Activated B cell treated with CpG ODN at 0.5 μM for 24 hours (primary cell): ENCODE measurements around the gene FUBP1. TPM values are rescaled to one million over a fixed set of nuclear protein-coding genes. Genes with fewer than 3 reads are reported as not detected.

Source experiments
- ATAC-seq: fragments of 200-7000 bp; cut with Tn5 transposase; one replicate; pipeline ENCODE4 v1.10.0; 2021; ENCODE audit warnings: low read depth, mild to moderate bottlenecking, moderate library complexity
- CTCF ChIA-PET: fragments of 350-600 bp; sonication (Branson Sonifier 250); formaldehyde crosslinking; loops from one replicate; lab custom pipeline; 2021; ENCODE audit warnings: antibody characterized with exemption; lab: Charles Lee
- POLR2A ChIA-PET: fragments of 350-600 bp; sonication (Branson Sonifier 250); formaldehyde crosslinking; loops from one replicate; lab custom pipeline; 2021; ENCODE audit warnings: antibody characterized with exemption; lab: Charles Lee
- DNase-seq: peaks from one replicate; pipeline ENCODE4 v3.0.0; 2022
- H3K27ac Mint-ChIP-seq: one replicate; pipeline ENCODE4 v1.8.0; 2020; ENCODE audit warnings: mixed read lengths
- H3K27me3 Mint-ChIP-seq: one replicate; pipeline ENCODE4 v1.8.0; 2021; ENCODE audit warnings: mixed read lengths
- H3K36me3 Mint-ChIP-seq: one replicate; pipeline ENCODE4 v1.8.0; 2021; ENCODE audit warnings: low read depth, mixed read lengths
- H3K4me1 Mint-ChIP-seq: one replicate; pipeline ENCODE4 v1.8.0; 2021; ENCODE audit warnings: mixed read lengths
- H3K4me3 Mint-ChIP-seq: one replicate; pipeline ENCODE4 v1.8.0; 2020; ENCODE audit warnings: mild to moderate bottlenecking, mixed read lengths
- H3K9me3 Mint-ChIP-seq: one replicate; pipeline ENCODE4 v1.8.0; 2020; ENCODE audit warnings: mixed read lengths
- intact Hi-C: fragments of 100-400 bp; cut with micrococcal nuclease; formaldehyde crosslinking; loops from one replicate; pipeline ENCODE4 v1.15.1; 2024
- total RNA-seq: library from RNA; stranded (reverse); gene quantifications from 2 replicates; pipeline ENCODE4 v1.2.3, GENCODE V29; 2022
- TF ChIP-seq, protein P1 (sequence below): fragments of 200-600 bp; IDR thresholded peaks from one replicate; pipeline ENCODE4 v1.8.0; 2022; ENCODE audit warnings: antibody characterized with exemption, mild to moderate bottlenecking

Gene FUBP1
- total RNA-seq, 1 donor from 2014 or later, result 282 TPM

DNA sequence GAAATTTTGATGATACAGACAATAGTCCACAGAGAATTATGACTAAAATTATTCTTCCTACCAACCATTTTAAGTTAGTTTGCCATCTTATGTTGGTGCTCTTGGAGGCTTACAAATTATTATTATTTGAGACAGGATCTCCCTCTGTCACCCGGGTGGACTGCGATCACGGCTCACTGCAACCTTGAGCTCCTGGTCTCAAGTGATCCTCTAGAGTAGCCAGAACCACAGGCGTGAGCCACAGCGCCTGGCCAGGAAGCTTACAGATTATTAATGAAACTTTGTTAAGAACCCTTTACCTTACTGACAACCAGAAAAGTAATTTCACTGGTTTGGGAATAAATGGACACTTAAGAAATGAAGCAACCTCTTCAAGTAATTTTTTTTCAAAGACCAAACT, 17.9 kb upstream of the FUBP1 start:
- Mint-ChIP-seq H3K27me3 (no peaks in the 10 kb centered on the region), H3K4me3 (no peak overlapping the region), H3K4me1 (peaks cover 6% of the 10 kb centered on the region), H3K27ac (no peak overlapping the region), H3K36me3 (peaks cover 11% of the 10 kb centered on the region), H3K9me3 (no peaks in the 10 kb centered on the region)
- TF ChIP-seq, protein P1, sequence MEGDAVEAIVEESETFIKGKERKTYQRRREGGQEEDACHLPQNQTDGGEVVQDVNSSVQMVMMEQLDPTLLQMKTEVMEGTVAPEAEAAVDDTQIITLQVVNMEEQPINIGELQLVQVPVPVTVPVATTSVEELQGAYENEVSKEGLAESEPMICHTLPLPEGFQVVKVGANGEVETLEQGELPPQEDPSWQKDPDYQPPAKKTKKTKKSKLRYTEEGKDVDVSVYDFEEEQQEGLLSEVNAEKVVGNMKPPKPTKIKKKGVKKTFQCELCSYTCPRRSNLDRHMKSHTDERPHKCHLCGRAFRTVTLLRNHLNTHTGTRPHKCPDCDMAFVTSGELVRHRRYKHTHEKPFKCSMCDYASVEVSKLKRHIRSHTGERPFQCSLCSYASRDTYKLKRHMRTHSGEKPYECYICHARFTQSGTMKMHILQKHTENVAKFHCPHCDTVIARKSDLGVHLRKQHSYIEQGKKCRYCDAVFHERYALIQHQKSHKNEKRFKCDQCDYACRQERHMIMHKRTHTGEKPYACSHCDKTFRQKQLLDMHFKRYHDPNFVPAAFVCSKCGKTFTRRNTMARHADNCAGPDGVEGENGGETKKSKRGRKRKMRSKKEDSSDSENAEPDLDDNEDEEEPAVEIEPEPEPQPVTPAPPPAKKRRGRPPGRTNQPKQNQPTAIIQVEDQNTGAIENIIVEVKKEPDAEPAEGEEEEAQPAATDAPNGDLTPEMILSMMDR, result no peak
- DNase-seq (no peak), ATAC-seq (no peak)
- CTCF ChIA-PET, result no interaction called here
- POLR2A ChIA-PET, result interaction anchor here (1.2 kb wide), 1 partner anchor 8 kb away, joined by 3 read pairs; the partner anchor contains the start of gene DNAJB4
- intact Hi-C loops, result no loop called here

DNA sequence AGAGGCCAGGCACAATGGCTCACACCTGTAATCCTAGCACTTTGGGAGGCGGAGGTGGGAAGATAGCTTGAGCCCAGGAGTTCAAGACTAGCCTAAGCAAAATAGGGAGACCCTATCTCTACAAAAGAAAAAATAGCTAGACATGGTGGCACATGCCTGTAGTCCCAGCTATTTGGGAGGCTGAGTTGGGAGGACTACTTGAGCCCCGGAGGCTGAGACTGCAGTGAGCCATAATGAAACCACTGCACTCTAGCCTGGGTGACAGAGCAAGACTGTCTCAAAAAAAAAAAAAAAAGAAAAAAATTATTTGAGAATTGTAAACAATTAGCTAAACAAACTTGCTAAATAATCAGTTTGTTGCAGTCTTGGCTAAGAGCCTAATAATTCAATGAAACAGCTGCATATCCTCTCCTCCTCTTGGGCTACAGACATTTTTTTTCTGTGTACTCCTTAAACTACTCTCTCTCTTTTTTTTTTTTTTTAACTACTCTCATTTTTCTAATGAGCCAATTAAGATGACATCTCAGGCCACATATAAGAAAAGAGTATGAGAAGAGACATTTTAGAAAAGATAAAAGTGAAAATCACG, 15.3 kb upstream of the FUBP1 start:
- TF ChIP-seq, protein P1, result no peak
- Mint-ChIP-seq H3K27ac (no peak overlapping the region), H3K36me3 (peaks cover 15% of the 10 kb centered on the region), H3K27me3 (no peaks in the 10 kb centered on the region), H3K4me3 (no peak overlapping the region), H3K9me3 (no peaks in the 10 kb centered on the region), H3K4me1 (peaks cover 2% of the 10 kb centered on the region)
- no peak for DNase-seq
- CTCF ChIA-PET, result no interaction called here
- intact Hi-C loops, result no loop called here
- no peak for ATAC-seq
- POLR2A ChIA-PET, result interaction anchor here (1.4 to 1.6 kb wide), 2 partner anchors 10 to 16 kb away, joined by 7 to 11 read pairs; partner anchors contain the start of genes DNAJB4 and FUBP1

- H3K27ac Mint-ChIP-seq, result no peak overlapping the region
- CTCF ChIA-PET, result interaction anchor here (0.6 kb wide), 1 partner anchor 12 kb away, joined by 3 read pairs; no protein-coding TSS in a partner anchor
- H3K9me3 Mint-ChIP-seq, result no peaks in the 10 kb centered on the region
- TF ChIP-seq, protein P1, result no peak
- DNase-seq (no peak), ATAC-seq (no peak)
- H3K36me3 Mint-ChIP-seq, result peaks cover 12% of the 10 kb centered on the region
- intact Hi-C loops, result loop anchor here (1.0 kb wide), 1 partner anchor 11 kb away; no protein-coding TSS in a partner anchor
- peaks cover 2% of the 10 kb centered on the region for H3K4me1 Mint-ChIP-seq
- H3K27me3 Mint-ChIP-seq, result no peaks in the 10 kb centered on the region
- POLR2A ChIA-PET, result interaction anchor here (2.2 to 2.4 kb wide), 2 partner anchors 12 to 13 kb away, joined by 7 to 14 read pairs; partner anchors contain the start of genes DNAJB4 and FUBP1
- no peak overlapping the region for H3K4me3 Mint-ChIP-seq
Measured at GRCh38 chr1:77991638-77992037, 12.8 kb upstream of the FUBP1 start.

GRCh38 chr1:77990629-77991204, 11.8 kb upstream of the FUBP1 start:
- POLR2A ChIA-PET, result interaction anchor here (2.2 to 2.4 kb wide), 2 partner anchors 12 to 13 kb away, joined by 7 to 14 read pairs; partner anchors contain the start of genes DNAJB4 and FUBP1
- H3K27ac Mint-ChIP-seq, result no peak overlapping the region
- no peaks in the 10 kb centered on the region for H3K9me3 Mint-ChIP-seq
- H3K4me1 Mint-ChIP-seq, result peaks cover 2% of the 10 kb centered on the region
- peaks cover 14% of the 10 kb centered on the region for H3K36me3 Mint-ChIP-seq
- H3K4me3 Mint-ChIP-seq, result no peak overlapping the region
- DNase-seq (no peak), ATAC-seq (no peak)
- intact Hi-C loops, result loop anchor here (1.0 kb wide), 1 partner anchor 12 kb away; no protein-coding TSS in a partner anchor
- TF ChIP-seq, protein P1, result no peak
- CTCF ChIA-PET, result interaction anchor here (0.6 kb wide), 1 partner anchor 11 kb away, joined by 3 read pairs; no protein-coding TSS in a partner anchor
- no peaks in the 10 kb centered on the region for H3K27me3 Mint-ChIP-seq

GRCh38 chr1:77989744-77990143, 10.9 kb upstream of the FUBP1 start:
- intact Hi-C loops, result no loop called here
- peaks cover 2% of the 10 kb centered on the region for H3K4me1 Mint-ChIP-seq
- H3K4me3 Mint-ChIP-seq, result no peak overlapping the region
- CTCF ChIA-PET, result no interaction called here
- no peak for DNase-seq
- no peak for ATAC-seq
- POLR2A ChIA-PET, result interaction anchor here (2.2 to 2.4 kb wide), 2 partner anchors 11 to 14 kb away, joined by 7 to 14 read pairs; partner anchors contain the start of genes DNAJB4 and FUBP1
- no peaks in the 10 kb centered on the region for H3K9me3 Mint-ChIP-seq
- TF ChIP-seq, protein P1, result no peak
- H3K27ac Mint-ChIP-seq, result no peak overlapping the region
- H3K27me3 Mint-ChIP-seq, result no peaks in the 10 kb centered on the region
- peaks cover 17% of the 10 kb centered on the region for H3K36me3 Mint-ChIP-seq
